NOMO-1 (cell line): ENCODE measurements around the gene SLC1A7.

Source experiments
- DNase-seq, 2 experiments: peaks; one replicate each; lab custom pipeline; 2025; ENCODE audit not compliant: unreplicated experiment in 2 of 2; lab: John Stamatoyannopoulos, UW

Gene SLC1A7

GRCh38 chr1:53065391-53065790, 77.0 kb downstream of the SLC1A7 start:
- no peak for DNase-seq

GRCh38 chr1:53063744-53064515, 78.5 kb downstream of the SLC1A7 start:
- no peak for DNase-seq

DNA sequence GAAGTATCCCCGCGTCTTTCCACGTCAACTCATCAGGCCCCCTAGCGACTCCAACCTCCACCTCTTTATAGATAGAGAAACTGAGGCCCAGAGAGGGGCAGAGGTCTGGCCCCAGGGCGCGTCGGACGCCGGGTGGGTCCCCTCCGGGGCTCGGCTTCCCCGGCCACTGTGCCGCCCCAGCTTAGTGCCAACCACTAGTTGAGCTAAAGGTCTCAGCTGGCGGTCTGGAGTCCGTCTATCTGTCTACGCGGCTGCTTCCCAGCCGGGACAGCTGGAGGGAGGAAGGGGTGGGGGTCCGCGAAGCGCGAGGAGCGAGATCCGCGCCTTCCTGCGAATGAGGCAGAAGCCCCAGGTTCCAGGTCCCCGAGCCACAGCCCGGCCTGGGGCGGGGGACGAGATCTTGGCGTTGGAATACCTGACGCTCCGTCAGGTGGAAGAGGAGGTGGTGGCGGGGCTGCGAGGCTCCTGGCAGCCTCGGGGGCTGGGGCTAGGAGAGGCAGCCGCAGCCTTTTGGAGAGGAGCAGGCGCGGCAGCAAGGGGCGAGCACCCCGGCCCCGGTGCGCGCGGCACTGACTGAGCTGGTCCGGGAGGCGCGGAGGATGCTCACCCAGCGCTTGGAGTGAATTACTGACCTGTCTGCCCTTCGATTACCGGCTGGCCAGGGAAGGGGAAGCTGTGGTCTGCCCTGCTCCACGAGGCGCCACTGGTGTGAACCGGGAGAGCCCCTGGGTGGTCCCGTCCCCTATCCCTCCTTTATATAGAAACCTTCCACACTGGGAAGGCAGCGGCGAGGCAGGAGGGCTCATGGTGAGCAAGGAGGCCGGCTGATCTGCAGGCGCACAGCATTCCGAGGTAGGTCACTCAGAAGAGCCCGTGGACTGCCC, 79.5 kb downstream of the SLC1A7 start:
- DNase-seq = no peak

GRCh38 chr1:53061859-53062707, 80.4 kb downstream of the SLC1A7 start, which contains the start of gene PODN:
PODN (plus strand) TSS chr1:53062213; CDS start chr1:53069856, 7,643 bp downstream.
- no peak for DNase-seq

DNA sequence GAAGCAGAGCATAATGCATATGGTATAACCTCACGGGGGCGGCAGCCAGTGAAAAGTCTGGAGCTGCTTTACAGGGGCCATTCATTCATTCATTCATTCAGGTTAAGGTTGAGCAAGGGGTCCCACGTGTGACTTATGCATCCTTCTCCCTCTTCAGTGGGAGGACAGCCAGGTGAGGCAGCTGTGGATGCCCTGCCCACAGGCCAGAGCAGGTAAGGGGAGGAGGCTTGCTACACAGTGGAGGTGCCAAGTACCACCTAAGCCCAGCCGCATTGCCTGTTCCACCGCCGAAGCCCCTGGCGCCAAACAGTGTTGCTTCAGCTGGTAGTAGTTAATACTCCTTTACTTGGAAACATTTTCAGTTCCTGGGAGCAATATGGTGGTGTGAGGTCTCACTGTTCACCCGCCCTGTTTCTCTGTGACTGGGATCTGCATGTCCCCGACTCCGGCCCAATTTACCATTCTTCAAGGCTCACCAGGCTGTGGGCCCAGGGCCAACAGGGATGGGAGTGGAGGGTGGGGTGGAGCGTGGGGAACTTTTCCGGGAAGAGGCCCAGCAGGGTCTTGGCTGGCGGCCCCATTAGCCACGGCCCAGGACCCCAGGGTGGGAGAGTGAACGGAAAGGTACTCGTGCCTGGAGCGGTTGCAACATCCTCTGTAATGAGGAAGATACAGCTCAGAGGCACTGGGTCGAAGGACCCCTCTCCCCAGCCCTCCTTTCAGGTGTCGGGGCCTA, 81.1 kb downstream of the SLC1A7 start:
- no peak for DNase-seq

DNA sequence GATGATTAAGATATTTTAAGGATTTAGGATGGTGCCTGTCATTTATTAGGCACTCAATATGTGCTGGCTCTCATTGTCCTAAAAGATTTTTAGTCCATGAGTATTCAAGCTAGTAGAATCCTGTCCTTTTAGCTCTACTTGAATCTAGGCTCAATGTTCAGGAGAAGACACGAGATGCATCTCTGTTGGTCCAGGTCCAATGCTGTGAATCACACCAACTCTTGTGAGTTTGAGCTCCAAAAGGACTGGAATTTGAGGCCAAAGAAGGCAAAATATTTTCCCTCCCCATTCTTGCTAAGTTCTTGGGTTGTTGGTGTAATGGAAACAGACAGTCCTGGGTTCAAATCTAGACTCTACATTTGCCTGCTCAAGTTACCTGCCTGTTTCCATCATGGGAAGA, 81.9 kb downstream of the SLC1A7 start:
- DNase-seq = no peak

DNA sequence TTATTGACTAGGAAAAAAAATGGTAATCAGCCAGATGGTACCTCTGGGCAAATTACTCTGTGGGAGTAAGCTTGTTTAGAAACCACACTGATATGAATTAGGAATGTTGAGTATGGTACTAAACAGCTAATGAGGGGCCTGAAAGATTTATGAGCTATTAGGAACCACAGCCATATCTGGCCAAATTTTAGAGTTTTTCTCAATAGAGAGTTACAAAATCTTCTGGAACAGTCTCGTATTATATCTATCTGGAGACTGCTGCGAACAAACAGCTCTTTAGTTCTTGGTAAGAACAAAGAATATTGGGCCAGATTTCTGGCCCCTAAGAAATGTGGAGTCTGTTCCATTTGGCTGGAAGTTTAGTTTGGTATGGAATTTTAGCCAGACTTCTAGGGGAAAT, 85.3 kb downstream of the SLC1A7 start:
- DNase-seq = no peak

DNA sequence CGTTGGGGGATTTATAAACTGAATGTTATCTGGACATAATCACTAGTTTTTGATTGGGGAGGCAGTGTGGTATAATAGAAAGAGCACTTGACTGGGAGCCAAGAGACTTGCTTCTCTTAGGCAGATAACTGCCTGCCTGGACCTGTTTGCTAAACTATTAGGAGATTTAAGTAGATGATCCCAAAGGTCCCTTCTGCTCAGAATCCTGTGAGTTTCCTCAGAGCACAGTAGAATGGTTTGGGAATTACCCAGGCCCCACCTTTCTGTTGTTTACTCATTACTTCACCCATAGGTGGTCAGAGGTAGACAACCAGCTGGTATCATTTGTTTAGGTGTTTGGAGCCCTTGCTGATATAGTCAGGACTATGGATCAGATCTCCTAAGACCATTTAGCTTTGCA, 90.8 kb downstream of the SLC1A7 start:
- no peak for DNase-seq

- DNase-seq = no peak
Measured at GRCh38 chr1:53050310-53050709, 92.1 kb downstream of the SLC1A7 start.

- DNase-seq = no peak
Measured at GRCh38 chr1:53049574-53049967, 92.9 kb downstream of the SLC1A7 start.

DNA sequence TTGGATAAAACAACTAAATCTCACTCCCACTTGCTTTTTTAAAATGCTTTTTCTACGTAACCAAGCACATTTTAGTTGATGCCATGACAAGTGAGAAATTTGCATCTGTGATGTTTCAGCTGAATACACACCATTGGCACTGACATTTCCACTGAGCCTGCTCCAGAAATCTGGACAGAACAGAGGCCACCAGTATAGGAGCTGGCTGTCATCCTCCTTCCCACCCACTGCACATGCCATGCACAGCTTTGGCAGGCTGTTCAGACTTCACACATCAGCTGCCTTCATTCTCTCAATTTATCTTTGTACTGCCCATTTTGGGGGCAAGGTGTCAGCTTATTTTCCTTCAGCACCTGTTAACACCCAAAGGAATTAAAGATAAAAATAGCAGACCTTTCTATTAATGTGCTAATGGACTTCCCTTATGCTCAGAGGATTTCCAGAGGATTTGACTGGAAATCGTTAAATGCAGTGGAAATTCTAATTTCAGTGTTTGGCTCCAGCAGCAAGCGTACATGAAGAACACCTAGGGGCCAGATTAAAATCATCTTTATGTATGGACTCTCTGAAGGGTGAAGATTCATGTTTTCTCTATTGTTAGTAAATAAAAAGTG, 93.4 kb downstream of the SLC1A7 start:
- DNase-seq = no peak

- DNase-seq = peak in 1 of 2 experiments; percentile 9
Measured at GRCh38 chr1:53047737-53048736, 94.4 kb downstream of the SLC1A7 start.

- DNase-seq = no peak
Measured at GRCh38 chr1:53046930-53047329, 95.5 kb downstream of the SLC1A7 start.

GRCh38 chr1:53044926-53045325, 97.5 kb downstream of the SLC1A7 start:
- no peak for DNase-seq

DNA sequence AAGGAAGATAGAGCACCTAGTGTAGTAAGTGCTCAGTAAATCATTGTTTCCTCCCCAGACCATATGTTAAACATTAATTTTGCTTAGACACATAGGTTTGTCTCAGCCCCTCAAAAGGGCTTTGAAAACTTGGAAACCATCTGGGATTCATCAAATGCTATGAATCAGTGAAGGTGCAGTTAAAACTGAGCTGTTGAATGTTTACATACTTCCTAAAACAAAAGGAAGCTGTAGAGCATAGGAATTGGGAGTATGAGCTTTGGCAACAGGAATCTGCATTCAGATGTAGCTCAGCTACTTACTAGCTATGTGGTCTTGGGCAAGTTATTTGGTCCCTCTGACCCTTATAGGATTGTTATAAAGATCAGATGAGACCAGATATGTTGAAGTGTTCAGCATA, 99.2 kb downstream of the SLC1A7 start:
- no peak for DNase-seq

- no peak for DNase-seq
Measured at GRCh38 chr1:53038566-53038965, 103.9 kb downstream of the SLC1A7 start.
